ENCODE measurements around the gene SERPINA6. TPM values are rescaled to one million over a fixed set of nuclear protein-coding genes. Genes with fewer than 3 reads are reported as not detected.

The SERPINA6 gene, protein sequence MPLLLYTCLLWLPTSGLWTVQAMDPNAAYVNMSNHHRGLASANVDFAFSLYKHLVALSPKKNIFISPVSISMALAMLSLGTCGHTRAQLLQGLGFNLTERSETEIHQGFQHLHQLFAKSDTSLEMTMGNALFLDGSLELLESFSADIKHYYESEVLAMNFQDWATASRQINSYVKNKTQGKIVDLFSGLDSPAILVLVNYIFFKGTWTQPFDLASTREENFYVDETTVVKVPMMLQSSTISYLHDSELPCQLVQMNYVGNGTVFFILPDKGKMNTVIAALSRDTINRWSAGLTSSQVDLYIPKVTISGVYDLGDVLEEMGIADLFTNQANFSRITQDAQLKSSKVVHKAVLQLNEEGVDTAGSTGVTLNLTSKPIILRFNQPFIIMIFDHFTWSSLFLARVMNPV
- total RNA-seq, result not detected

DNA sequence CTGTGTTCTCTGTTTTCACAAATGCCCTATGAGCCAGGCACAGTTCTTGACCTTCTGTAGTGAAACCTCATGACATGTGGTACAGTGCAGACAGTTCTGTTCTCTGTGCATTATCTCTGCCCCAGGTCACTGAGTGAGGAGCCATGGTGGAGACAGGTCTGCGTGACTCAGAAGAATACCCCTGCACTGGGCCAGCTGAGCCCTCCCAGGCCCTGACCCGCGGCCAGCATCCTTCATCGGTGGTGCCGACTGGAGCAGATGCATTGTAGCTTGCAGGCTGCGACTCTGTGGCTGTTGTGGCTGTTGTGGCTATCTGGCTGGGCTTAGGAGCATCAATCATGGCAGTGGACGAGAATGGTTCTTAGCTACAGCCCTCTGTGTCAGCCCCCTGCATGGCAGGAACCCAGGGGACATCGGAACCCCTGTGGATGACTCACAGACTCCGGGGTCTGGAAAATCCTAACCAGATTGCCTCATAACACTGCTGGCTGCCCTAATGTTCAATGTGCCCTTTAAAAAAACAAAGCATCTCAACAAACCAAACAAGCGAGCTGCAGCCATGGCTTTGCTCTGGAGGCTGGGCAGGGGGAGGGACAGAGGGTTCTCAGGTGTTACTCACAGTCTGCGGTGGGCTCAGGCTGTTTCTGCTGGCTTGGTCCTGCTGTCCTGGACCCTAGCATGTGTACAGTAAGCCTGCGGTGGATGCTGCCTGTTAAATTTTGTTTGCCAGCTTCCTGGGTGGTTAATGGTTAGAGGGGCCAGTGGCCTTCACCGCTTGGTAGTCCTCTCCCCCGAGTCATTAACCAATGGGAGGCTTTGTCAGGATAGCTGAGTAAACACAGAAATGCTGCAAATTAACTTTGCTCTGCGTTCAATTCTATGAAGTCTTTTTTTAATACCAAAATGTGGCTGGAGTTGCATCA is at the start of gene SERPINA6:
TSS of gene SERPINA6 (minus strand) at position 689 of the 923 bp plus-strand sequence. CDS start 8,688 bp downstream, outside the sequence.

GRCh38 chr14:94366146-94366915 is 43.2 kb upstream of the SERPINA6 start, which contains the start of gene SERPINA2:
TSS of gene SERPINA2 (minus strand) at chr14:94366698.

DNA sequence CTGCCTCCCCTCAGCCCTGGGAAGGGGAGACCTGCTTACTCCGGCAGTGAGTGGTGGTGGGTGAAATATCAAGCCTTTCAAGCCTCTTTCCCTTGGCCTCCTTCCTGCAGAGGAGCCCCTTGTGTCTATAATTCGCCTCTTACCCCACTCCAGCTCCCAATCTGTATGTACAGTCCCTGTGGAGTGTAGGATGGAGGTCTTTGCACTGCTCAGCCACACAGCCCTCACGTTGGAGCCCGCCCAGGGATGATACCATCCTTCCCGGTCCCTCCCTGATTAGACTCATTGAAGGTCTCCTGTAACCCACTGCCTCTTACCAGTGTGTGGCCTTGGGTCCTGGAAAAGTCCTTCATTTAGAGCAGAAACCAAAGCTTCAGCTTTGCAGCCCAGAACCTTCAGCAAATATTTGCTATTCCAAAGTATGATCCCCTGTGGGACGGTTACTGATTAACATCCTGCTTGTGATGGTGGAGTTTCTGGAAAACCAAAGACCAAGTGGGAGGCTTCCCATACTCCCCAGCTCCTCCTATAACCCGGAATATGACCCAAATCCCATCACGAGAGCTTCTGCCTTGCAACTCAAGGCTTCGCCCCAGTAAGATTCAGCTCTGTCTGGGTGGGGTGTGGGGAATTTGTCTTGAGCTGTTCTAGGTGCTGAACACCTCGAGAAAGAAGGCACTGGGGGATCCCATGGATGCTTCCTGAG is 30.1 kb downstream of the SERPINA6 start, which contains the start of gene SERPINA10:
TSS of gene SERPINA10 (minus strand) at position 397 of the 706 bp plus-strand sequence. CDS start 2,675 bp downstream, outside the sequence.

Other genes starting within 250 kb of the SERPINA6 start
- gene DDX24, start 242.1 kb downstream of the SERPINA6 start, total RNA-seq, result 100 to 1,000 TPM; 147 to 153 TPM
- gene IFI27L1, start 242.0 kb downstream of the SERPINA6 start, total RNA-seq, result 10 to 100 TPM; 16.7 to 20.3 TPM
- 1,000 to 10,000 TPM; 1,659 to 2,734 TPM for gene IFI27, start 212.6 kb downstream of the SERPINA6 start, total RNA-seq
- gene IFI27L2, start 193.7 kb downstream of the SERPINA6 start, total RNA-seq, result 100 to 1,000 TPM in 1 of 2 donors, 10 to 100 TPM in 1; 53.6 to 104 TPM
- gene PPP4R4, start 149.0 kb downstream of the SERPINA6 start, total RNA-seq, result under 1 TPM in 1 of 2 donors, not detected in 1; 0.34 TPM
- gene SERPINA10, start 30.1 kb downstream of the SERPINA6 start, total RNA-seq, result not detected
- gene SERPINA2, start 43.4 kb upstream of the SERPINA6 start, total RNA-seq, result not detected
- under 1 TPM; 0.33 to 0.34 TPM for gene SERPINA1, start 65.3 kb upstream of the SERPINA6 start, total RNA-seq
- gene SERPINA11, start 129.5 kb upstream of the SERPINA6 start, total RNA-seq, result not detected
- not detected for gene SERPINA9, start 152.9 kb upstream of the SERPINA6 start, total RNA-seq
- not detected for gene SERPINA12, start 186.1 kb upstream of the SERPINA6 start, total RNA-seq
- not detected for gene SERPINA4, start 238.1 kb upstream of the SERPINA6 start, total RNA-seq

Data from melanocyte of skin (primary cell).